Measurements from ENCODE around the gene KCNG2. TPM values are rescaled to one million over a fixed set of nuclear protein-coding genes. Genes with fewer than 3 reads are reported as not detected.

KCNG2 gene
- total and polyA plus RNA-seq, 4 experiments from 2014 or later = not detected

GRCh38 chr18:79776674-79777073 is 21.1 kb upstream of the KCNG2 start:
- H3K4me3 ChIP-seq (ENCODE audit: low read length in 2 of 2) = no peak overlapping the region
- POLR2A ChIA-PET (ENCODE audit: partially characterized antibody) = no interaction called here
- no peaks in the 10 kb centered on the region for H3K9me3 ChIP-seq (ENCODE audit: control insufficient read depth in 1 of 2, low read length in 2 of 2)
- no peak overlapping the region for H3K27ac Mint-ChIP-seq
- H3K27me3 ChIP-seq (ENCODE audit: insufficient read depth, low read length) = no peaks in the 10 kb centered on the region
- intact Hi-C loops (cut with micrococcal nuclease) = no loop called here
- no peaks in the 10 kb centered on the region for H3K4me1 ChIP-seq (ENCODE audit: insufficient read depth, low read length)
- H3K27me3 Mint-ChIP-seq = peaks cover 8 to 15% of the 10 kb centered on the region in 2 donors
- no peak overlapping the region for H3K4me3 Mint-ChIP-seq
- H3K4me1 Mint-ChIP-seq = no peaks in the 10 kb centered on the region
- CTCF ChIA-PET (ENCODE audit: partially characterized antibody) = interaction anchor here (0.5 kb wide), 1 partner anchor 437 kb away, joined by 3 read pairs; no protein-coding TSS in a partner anchor
- no peaks in the 10 kb centered on the region for H3K36me3 Mint-ChIP-seq
- H3K27ac ChIP-seq (ENCODE audit: low read depth, low read length) = no peak overlapping the region
- no peaks in the 10 kb centered on the region for H3K36me3 ChIP-seq (ENCODE audit: insufficient read depth, low read length)
- no peak for DNase-seq
- H3K9me3 Mint-ChIP-seq = peaks cover 0 to 8% (median 2%) of the 10 kb centered on the region in 8 donors

GRCh38 chr18:79778291-79778791 is 19.4 kb upstream of the KCNG2 start:
- intact Hi-C loops (cut with micrococcal nuclease) = no loop called here
- no peak for DNase-seq
- H3K27ac Mint-ChIP-seq = no peak overlapping the region

GRCh38 chr18:79779021-79779699 is 18.6 kb upstream of the KCNG2 start:
- Histone ChIP-seq H3K36me3 (ENCODE audit: insufficient read depth, low read length) (no peaks in the 10 kb centered on the region), H3K4me3 (ENCODE audit: low read length in 2 of 2) (no peak overlapping the region), H3K27ac (ENCODE audit: low read depth, low read length) (no peak overlapping the region), H3K9me3 (ENCODE audit: control insufficient read depth in 1 of 2, low read length in 2 of 2) (no peaks in the 10 kb centered on the region), H3K27me3 (ENCODE audit: insufficient read depth, low read length) (no peaks in the 10 kb centered on the region), H3K4me1 (ENCODE audit: insufficient read depth, low read length) (no peaks in the 10 kb centered on the region)
- Mint-ChIP-seq H3K4me1 (no peaks in the 10 kb centered on the region), H3K27me3 (peaks cover 5 to 13% of the 10 kb centered on the region in 2 donors), H3K9me3 (peaks cover 0 to 8% (median 2%) of the 10 kb centered on the region in 8 donors), H3K36me3 (no peaks in the 10 kb centered on the region), H3K27ac (no peak overlapping the region), H3K4me3 (no peak overlapping the region)
- intact Hi-C loops (cut with micrococcal nuclease) = no loop called here
- no peak for DNase-seq
- ChIA-PET CTCF (ENCODE audit: partially characterized antibody) (no interaction called here), POLR2A (ENCODE audit: partially characterized antibody) (no interaction called here)

More at GRCh38 chr18:79778291-79778791, 19.4 kb upstream of the KCNG2 start:
- Histone ChIP-seq H3K9me3 (ENCODE audit: control insufficient read depth in 1 of 2, low read length in 2 of 2) (no peaks in the 10 kb centered on the region), H3K27ac (ENCODE audit: low read depth, low read length) (no peak overlapping the region), H3K27me3 (ENCODE audit: insufficient read depth, low read length) (no peaks in the 10 kb centered on the region), H3K4me1 (ENCODE audit: insufficient read depth, low read length) (no peaks in the 10 kb centered on the region), H3K4me3 (ENCODE audit: low read length in 2 of 2) (no peak overlapping the region), H3K36me3 (ENCODE audit: insufficient read depth, low read length) (no peaks in the 10 kb centered on the region)
- peaks cover 2 to 12% of the 10 kb centered on the region in 2 donors for H3K27me3 Mint-ChIP-seq
- H3K36me3 Mint-ChIP-seq = no peaks in the 10 kb centered on the region
- peaks cover 0 to 8% (median 2%) of the 10 kb centered on the region in 8 donors for H3K9me3 Mint-ChIP-seq
- no peaks in the 10 kb centered on the region for H3K4me1 Mint-ChIP-seq
- POLR2A ChIA-PET (ENCODE audit: partially characterized antibody) = no interaction called here
- CTCF ChIA-PET (ENCODE audit: partially characterized antibody) = no interaction called here
- H3K4me3 Mint-ChIP-seq = no peak overlapping the region

- H3K4me1 ChIP-seq (ENCODE audit: insufficient read depth, low read length) = no peaks in the 10 kb centered on the region
- H3K4me3 ChIP-seq (ENCODE audit: low read length in 2 of 2) = no peak overlapping the region
- H3K27ac ChIP-seq (ENCODE audit: low read depth, low read length) = no peak overlapping the region
- peaks cover 0 to 8% (median 2%) of the 10 kb centered on the region in 8 donors for H3K9me3 Mint-ChIP-seq
- no peaks in the 10 kb centered on the region for H3K36me3 ChIP-seq (ENCODE audit: insufficient read depth, low read length)
- DNase-seq = no peak
- ChIA-PET CTCF (ENCODE audit: partially characterized antibody) (no interaction called here), POLR2A (ENCODE audit: partially characterized antibody) (no interaction called here)
- H3K27ac Mint-ChIP-seq = no peak overlapping the region
- H3K4me1 Mint-ChIP-seq = no peaks in the 10 kb centered on the region
- no peaks in the 10 kb centered on the region for H3K27me3 ChIP-seq (ENCODE audit: insufficient read depth, low read length)
- peaks cover 7 to 15% of the 10 kb centered on the region in 2 donors for H3K27me3 Mint-ChIP-seq
- intact Hi-C loops (cut with micrococcal nuclease) = no loop called here
- H3K9me3 ChIP-seq (ENCODE audit: control insufficient read depth in 1 of 2, low read length in 2 of 2) = no peaks in the 10 kb centered on the region
- H3K36me3 Mint-ChIP-seq = no peaks in the 10 kb centered on the region
- H3K4me3 Mint-ChIP-seq = no peak overlapping the region
These were observed 18.0 kb upstream of the KCNG2 start for GRCh38 chr18:79779700-79780190.

GRCh38 chr18:79780547-79780946 is 17.2 kb upstream of the KCNG2 start:
- intact Hi-C loops (cut with micrococcal nuclease) = no loop called here
- no peaks in the 10 kb centered on the region for H3K27me3 ChIP-seq (ENCODE audit: insufficient read depth, low read length)
- Mint-ChIP-seq H3K27me3 (peaks cover 10 to 16% of the 10 kb centered on the region in 2 donors), H3K9me3 (peaks cover 0 to 8% (median 2%) of the 10 kb centered on the region in 8 donors), H3K36me3 (no peaks in the 10 kb centered on the region), H3K4me1 (no peaks in the 10 kb centered on the region), H3K27ac (no peak overlapping the region), H3K4me3 (no peak overlapping the region)
- H3K4me3 ChIP-seq (ENCODE audit: low read length in 2 of 2) = no peak overlapping the region
- H3K27ac ChIP-seq (ENCODE audit: low read depth, low read length) = no peak overlapping the region
- DNase-seq = no peak
- ChIA-PET CTCF (ENCODE audit: partially characterized antibody) (no interaction called here), POLR2A (ENCODE audit: partially characterized antibody) (no interaction called here)
- no peaks in the 10 kb centered on the region for H3K9me3 ChIP-seq (ENCODE audit: control insufficient read depth in 1 of 2, low read length in 2 of 2)
- H3K4me1 ChIP-seq (ENCODE audit: insufficient read depth, low read length) = no peaks in the 10 kb centered on the region
- H3K36me3 ChIP-seq (ENCODE audit: insufficient read depth, low read length) = no peaks in the 10 kb centered on the region

GRCh38 chr18:79781331-79781941 is 16.3 kb upstream of the KCNG2 start:
- Histone ChIP-seq H3K27ac (ENCODE audit: low read depth, low read length) (no peak overlapping the region), H3K4me1 (ENCODE audit: insufficient read depth, low read length) (no peaks in the 10 kb centered on the region), H3K36me3 (ENCODE audit: insufficient read depth, low read length) (no peaks in the 10 kb centered on the region), H3K4me3 (ENCODE audit: low read length in 2 of 2) (no peak overlapping the region), H3K9me3 (ENCODE audit: control insufficient read depth in 1 of 2, low read length in 2 of 2) (no peaks in the 10 kb centered on the region), H3K27me3 (ENCODE audit: insufficient read depth, low read length) (no peaks in the 10 kb centered on the region)
- H3K27ac Mint-ChIP-seq = no peak overlapping the region
- intact Hi-C loops (cut with micrococcal nuclease) = no loop called here
- no peak for DNase-seq
- no peaks in the 10 kb centered on the region for H3K4me1 Mint-ChIP-seq
- CTCF ChIA-PET (ENCODE audit: partially characterized antibody) = no interaction called here
- POLR2A ChIA-PET (ENCODE audit: partially characterized antibody) = no interaction called here
- H3K9me3 Mint-ChIP-seq = peaks cover 0 to 8% (median under 1%) of the 10 kb centered on the region in 8 donors
- peaks cover 13 to 19% of the 10 kb centered on the region in 2 donors for H3K27me3 Mint-ChIP-seq
- no peaks in the 10 kb centered on the region for H3K36me3 Mint-ChIP-seq
- H3K4me3 Mint-ChIP-seq = no peak overlapping the region

- Histone ChIP-seq H3K27ac (ENCODE audit: low read depth, low read length) (no peak overlapping the region), H3K36me3 (ENCODE audit: insufficient read depth, low read length) (no peaks in the 10 kb centered on the region), H3K27me3 (ENCODE audit: insufficient read depth, low read length) (no peaks in the 10 kb centered on the region), H3K4me1 (ENCODE audit: insufficient read depth, low read length) (no peaks in the 10 kb centered on the region), H3K4me3 (ENCODE audit: low read length in 2 of 2) (no peak overlapping the region), H3K9me3 (ENCODE audit: control insufficient read depth in 1 of 2, low read length in 2 of 2) (no peaks in the 10 kb centered on the region)
- DNase-seq = no peak
- CTCF ChIA-PET (ENCODE audit: partially characterized antibody) = no interaction called here
- H3K9me3 Mint-ChIP-seq = no peaks in the 10 kb centered on the region
- intact Hi-C loops (cut with micrococcal nuclease) = no loop called here
- no peak overlapping the region for H3K4me3 Mint-ChIP-seq
- peaks cover 10 to 17% of the 10 kb centered on the region in 2 donors for H3K27me3 Mint-ChIP-seq
- no peak overlapping the region for H3K27ac Mint-ChIP-seq
- no peaks in the 10 kb centered on the region for H3K36me3 Mint-ChIP-seq
- no peaks in the 10 kb centered on the region for H3K4me1 Mint-ChIP-seq
- POLR2A ChIA-PET (ENCODE audit: partially characterized antibody) = no interaction called here
These were observed 15.0 kb upstream of the KCNG2 start for GRCh38 chr18:79782566-79783308.
